HG03469 (cell line): ENCODE measurements around the gene RBM15.

Source experiments
- ATAC-seq: cut with Tn5 transposase; IDR thresholded peaks from one replicate; pipeline ENCODE4 v1.9.1; 2021; ENCODE audit warnings: mild to moderate bottlenecking, moderate library complexity, moderate number of reproducible peaks; ENCODE audit not compliant: unreplicated experiment

Gene RBM15

GRCh38 chr1:110319332-110320167 lies 19.6 kb upstream of the RBM15 start:
- ATAC-seq, result no peak

- no peak for ATAC-seq
Observed at GRCh38 chr1:110320168-110320518, 19.0 kb upstream of the RBM15 start.

GRCh38 chr1:110321045-110321444 lies 18.1 kb upstream of the RBM15 start:
- ATAC-seq, result no peak

GRCh38 chr1:110321846-110322245 lies 17.3 kb upstream of the RBM15 start:
- ATAC-seq, result no peak

DNA sequence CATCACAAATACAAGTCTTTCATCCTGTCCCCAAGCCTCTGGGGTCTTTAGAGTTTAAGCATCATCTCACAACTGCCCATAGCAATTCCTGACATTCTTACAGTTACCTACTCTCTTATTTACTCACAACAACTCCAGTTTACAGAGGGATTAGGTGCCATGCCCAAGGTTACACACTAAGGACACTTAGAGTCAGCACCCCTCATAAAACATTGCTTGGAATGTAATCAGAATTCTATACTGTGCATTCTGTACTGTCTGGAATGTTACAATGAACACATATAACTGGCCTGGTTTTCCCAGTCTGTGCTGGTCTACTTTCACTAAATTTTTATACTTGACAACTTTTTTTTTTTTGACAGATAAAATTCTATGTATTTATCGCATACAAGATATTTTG lies 14.5 kb upstream of the RBM15 start:
- ATAC-seq, result no peak

GRCh38 chr1:110326826-110327225 lies 12.4 kb upstream of the RBM15 start:
- no peak for ATAC-seq

DNA sequence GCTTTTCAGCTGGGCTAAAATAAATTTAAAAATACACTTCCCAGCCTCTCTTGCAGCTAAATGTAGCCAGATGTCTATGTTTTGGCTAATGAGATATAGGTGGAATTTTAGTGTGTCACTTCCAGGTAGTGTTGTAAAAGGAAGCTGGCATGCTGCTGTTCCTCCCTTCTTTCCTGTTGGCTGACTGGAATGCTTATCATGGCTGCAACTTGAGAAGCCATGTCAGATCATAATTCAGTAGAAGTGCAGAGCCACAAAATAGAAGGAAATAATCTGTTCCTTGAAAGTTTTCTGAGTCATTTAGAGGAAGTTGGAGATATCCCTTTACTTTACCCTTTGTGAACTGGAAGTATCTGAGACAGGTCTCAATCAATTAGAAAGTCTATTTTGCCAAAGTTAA lies 10.9 kb upstream of the RBM15 start:
- ATAC-seq, result no peak

GRCh38 chr1:110328700-110329099 lies 10.5 kb upstream of the RBM15 start:
- ATAC-seq, result no peak

GRCh38 chr1:110335265-110335664 lies 3.9 kb upstream of the RBM15 start:
- ATAC-seq, result no peak

DNA sequence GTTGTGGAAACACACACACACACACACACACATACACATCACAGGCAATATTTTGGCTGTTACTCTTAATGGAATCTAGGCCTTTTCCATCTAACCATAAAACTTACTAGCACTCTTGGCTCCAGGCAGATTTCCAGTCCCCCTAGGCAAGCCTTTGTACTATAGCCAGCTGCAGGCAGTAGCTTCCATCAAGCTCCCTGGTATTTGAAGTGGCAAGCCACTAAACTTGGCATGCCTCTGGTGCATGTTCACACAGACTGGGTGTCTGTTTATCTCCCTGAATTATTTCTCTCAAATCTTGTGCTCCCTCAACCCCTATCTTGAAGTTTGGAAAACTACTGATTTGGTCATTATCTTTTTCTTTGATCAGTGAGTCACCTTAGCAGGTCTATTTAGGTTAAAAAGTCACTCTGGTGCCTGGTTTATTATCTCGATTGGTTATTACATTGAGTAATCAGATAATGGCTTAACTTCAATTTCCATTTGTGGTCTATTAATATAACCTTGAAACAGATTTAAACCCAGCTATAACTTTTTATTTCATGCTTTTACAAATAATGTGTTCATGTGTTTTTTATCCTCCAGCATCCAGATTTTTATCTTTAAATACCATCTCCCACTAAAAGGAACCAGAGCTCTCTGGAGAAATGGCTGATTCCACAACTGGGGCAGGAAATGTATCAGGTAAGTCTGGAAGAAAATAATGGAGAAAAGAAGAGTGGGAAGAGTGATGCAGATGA lies 2.7 kb upstream of the RBM15 start:
- no peak for ATAC-seq

GRCh38 chr1:110337704-110338308 lies 1.4 kb upstream of the RBM15 start:
- no peak for ATAC-seq

DNA sequence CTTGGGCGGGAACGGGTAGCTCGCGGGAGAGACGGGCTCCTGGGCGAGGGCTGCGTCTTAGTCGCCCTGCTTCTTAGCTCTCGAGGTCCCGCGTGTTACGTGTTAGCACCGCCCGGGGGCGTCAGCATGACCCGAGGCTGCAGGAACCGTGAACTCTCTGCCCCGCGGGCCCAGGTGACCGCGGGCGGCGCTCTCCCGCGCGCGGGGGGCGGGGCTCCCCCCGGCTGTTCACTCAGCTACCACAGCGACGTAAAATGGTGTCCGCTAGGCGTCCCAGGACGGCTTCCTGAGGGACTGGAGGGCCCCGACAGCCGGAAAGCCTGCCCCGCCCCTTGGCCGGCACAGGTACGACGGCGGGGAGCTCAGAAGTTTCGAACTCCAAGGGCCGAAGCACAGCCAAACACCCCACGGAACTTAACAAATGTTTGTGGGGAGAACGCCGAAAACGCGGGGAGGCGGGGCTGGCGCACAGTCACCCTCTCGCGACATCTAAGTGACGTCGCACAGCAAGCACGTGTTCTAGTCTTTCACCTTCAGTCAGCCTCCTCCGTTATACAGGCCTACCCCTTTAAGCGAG lies 780 bp upstream of the RBM15 start:
- ATAC-seq, result peak; percentile 48

DNA sequence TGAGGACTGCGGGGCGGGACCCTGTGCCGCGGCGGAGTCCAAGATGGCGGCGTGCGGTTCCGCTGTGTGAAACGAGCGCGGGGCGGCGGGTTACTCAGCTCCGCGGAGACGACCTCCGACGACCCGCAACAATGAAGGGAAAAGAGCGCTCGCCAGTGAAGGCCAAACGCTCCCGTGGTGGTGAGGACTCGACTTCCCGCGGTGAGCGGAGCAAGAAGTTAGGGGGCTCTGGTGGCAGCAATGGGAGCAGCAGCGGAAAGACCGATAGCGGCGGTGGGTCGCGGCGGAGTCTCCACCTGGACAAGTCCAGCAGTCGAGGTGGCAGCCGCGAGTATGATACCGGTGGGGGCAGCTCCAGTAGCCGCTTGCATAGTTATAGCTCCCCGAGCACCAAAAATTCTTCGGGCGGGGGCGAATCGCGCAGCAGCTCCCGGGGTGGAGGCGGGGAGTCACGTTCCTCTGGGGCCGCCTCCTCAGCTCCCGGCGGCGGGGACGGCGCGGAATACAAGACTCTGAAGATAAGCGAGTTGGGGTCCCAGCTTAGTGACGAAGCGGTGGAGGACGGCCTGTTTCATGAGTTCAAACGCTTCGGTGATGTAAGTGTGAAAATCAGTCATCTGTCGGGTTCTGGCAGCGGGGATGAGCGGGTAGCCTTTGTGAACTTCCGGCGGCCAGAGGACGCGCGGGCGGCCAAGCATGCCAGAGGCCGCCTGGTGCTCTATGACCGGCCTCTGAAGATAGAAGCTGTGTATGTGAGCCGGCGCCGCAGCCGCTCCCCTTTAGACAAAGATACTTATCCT lies 430 bp downstream of the RBM15 start:
- ATAC-seq, result no peak

DNA sequence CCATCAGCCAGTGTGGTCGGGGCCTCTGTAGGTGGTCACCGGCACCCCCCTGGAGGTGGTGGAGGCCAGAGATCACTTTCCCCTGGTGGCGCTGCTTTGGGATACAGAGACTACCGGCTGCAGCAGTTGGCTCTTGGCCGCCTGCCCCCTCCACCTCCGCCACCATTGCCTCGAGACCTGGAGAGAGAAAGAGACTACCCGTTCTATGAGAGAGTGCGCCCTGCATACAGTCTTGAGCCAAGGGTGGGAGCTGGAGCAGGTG lies 961 bp downstream of the RBM15 start:
- ATAC-seq, result no peak

GRCh38 chr1:110341146-110341871 lies 2.1 kb downstream of the RBM15 start:
- ATAC-seq, result no peak

DNA sequence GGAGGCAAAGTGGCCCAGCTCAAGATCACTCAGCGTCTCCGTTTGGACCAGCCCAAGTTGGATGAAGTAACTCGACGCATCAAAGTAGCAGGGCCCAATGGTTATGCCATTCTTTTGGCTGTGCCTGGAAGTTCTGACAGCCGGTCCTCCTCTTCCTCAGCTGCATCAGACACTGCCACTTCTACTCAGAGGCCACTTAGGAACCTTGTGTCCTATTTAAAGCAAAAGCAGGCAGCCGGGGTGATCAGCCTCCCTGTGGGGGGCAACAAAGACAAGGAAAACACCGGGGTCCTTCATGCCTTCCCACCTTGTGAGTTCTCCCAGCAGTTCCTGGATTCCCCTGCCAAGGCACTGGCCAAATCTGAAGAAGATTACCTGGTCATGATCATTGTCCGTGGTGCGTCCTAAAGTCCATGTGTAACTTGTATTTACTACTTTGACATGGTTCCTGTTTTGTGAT lies 2.7 kb downstream of the RBM15 start:
- no peak for ATAC-seq

- no peak for ATAC-seq
Observed at GRCh38 chr1:110343249-110343648, 4.1 kb downstream of the RBM15 start.

DNA sequence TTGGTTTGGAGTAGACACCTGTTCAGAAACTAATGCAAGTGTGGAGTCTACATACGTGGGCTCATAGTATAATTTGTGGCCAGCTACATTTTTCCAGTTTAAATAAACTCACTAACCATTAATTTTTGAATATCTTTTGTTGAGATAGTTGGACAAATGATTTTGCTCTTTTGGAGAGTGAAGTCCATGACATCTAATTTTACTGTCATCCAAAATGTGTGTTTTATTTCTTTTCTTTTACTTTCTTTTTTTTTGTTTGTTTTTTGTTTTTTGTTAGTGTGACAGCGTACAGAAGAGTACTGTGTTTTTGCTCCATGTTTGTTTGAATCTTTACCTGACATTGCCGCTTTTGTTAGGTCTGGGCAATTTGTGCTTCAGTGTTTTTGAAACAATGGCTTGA lies 5.0 kb downstream of the RBM15 start:
- no peak for ATAC-seq

GRCh38 chr1:110345480-110345879 lies 6.3 kb downstream of the RBM15 start:
- no peak for ATAC-seq

DNA sequence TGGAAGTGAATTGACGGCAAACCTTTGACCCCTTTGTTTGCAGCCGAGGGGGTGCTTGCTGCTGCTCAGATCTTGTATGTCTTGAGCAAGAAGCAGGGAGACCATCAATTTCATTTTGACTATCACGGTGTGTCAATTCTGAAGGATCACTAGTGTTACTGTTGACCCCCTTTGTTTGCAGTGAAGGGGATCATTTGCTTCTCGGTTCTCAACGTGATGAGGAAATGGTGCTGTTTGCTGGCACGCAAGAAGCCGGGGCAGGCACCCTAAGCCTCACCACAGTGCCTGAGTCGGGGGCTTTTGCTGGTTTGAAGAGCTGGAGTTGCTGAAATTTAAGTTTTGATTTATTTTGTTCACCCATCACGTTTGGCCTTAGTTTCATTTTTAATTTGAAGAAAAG lies 7.5 kb downstream of the RBM15 start:
- ATAC-seq, result no peak
